Measurements from ENCODE around the gene GTF2I. TPM values are rescaled to one million over a fixed set of nuclear protein-coding genes. Genes with fewer than 3 reads are reported as not detected.

GTF2I gene
- 100 and 105 TPM in 2 replicates for total RNA-seq

DNA sequence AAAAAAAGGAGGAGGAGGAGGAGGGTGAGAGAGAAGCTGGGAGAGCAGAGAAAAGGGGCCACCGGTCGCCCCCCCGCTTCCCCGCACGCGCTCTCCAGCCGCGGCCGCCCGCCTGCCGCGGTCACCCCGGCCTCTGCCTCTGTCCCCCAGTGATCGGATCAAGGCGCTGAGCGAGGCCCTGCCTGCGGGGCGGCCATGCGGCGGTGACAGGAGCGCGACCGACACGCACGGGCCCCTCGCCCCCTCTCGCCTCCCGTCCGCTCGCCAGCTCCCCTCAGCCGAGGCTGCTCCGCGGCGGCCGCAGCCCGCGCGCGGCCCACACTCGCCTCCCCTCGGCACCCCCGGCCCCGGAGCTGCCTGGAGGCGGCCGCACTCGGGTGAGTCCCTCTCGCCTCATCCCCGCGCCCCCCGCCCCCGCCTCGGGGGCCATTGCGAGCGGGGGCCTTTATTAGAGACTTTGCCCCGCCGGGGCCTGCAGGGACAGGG is at the start of gene GTF2I:
Gene GTF2I, plus strand, starts transcription at position 27 of the 486 bp plus-strand sequence. CDS start 31,411 bp downstream, outside the sequence.

GRCh38 chr7:74773760-74774750 is 116.5 kb downstream of the GTF2I start, which contains the start of gene NCF1:
NCF1 (plus strand) TSS chr7:74774011; CDS start chr7:74774032, 21 bp downstream.

Other genes with a start within 250 kb of the GTF2I start
- gene GTF2IRD1, start 203.8 kb upstream of the GTF2I start, total RNA-seq = 4.7 and 5.9 TPM in 2 replicates
- gene NCF1, start 116.3 kb downstream of the GTF2I start, total RNA-seq = not detected in 2 replicates
- gene GTF2IRD2, start 193.9 kb downstream of the GTF2I start, total RNA-seq = 2.2 and 3.5 TPM in 2 replicates

All from subcutaneous preadipocyte (primary cell).